Right forelimb (tissue), 1 donor: ENCODE results near the gene MACF1.

Source experiments
- DNase-seq: peaks from one replicate; pipeline ENCODE4 v3.0.0-alpha.2; 2018

MACF1 gene

GRCh38 chr1:39268906-39269305 is 64.4 kb downstream of the MACF1 start:
- no peak for DNase-seq

GRCh38 chr1:39269349-39269748 is 64.9 kb downstream of the MACF1 start:
- DNase-seq = no peak

- no peak for DNase-seq
These were observed 65.4 kb downstream of the MACF1 start for GRCh38 chr1:39269791-39270342.

- DNase-seq = no peak
These were observed 65.9 kb downstream of the MACF1 start for GRCh38 chr1:39270368-39270767.

- DNase-seq = no peak
These were observed 67.7 kb downstream of the MACF1 start for GRCh38 chr1:39272027-39272797.

GRCh38 chr1:39272798-39273469 is 68.4 kb downstream of the MACF1 start:
- no peak for DNase-seq

- no peak for DNase-seq
These were observed 71.5 kb downstream of the MACF1 start for GRCh38 chr1:39275836-39276507.

GRCh38 chr1:39277879-39278278 is 73.4 kb downstream of the MACF1 start:
- DNase-seq = no peak

GRCh38 chr1:39282537-39283216 is 78.2 kb downstream of the MACF1 start:
- DNase-seq = no peak

GRCh38 chr1:39283858-39284257 is 79.4 kb downstream of the MACF1 start:
- no peak for DNase-seq

GRCh38 chr1:39287541-39287940 is 83.0 kb downstream of the MACF1 start:
- no peak for DNase-seq

GRCh38 chr1:39288735-39289465 is 84.4 kb downstream of the MACF1 start:
- DNase-seq = no peak

GRCh38 chr1:39292401-39292800 is 87.9 kb downstream of the MACF1 start:
- no peak for DNase-seq

- DNase-seq = no peak
These were observed 89.0 kb downstream of the MACF1 start for GRCh38 chr1:39293375-39294070.

- no peak for DNase-seq
These were observed 90.0 kb downstream of the MACF1 start for GRCh38 chr1:39294531-39294930.

- DNase-seq = no peak
These were observed 91.4 kb downstream of the MACF1 start for GRCh38 chr1:39295901-39296300.

- DNase-seq = no peak
These were observed 93.1 kb downstream of the MACF1 start for GRCh38 chr1:39297551-39297950.

- no peak for DNase-seq
These were observed 97.1 kb downstream of the MACF1 start for GRCh38 chr1:39301606-39302005.

- no peak for DNase-seq
These were observed 101.1 kb downstream of the MACF1 start for GRCh38 chr1:39305555-39305954.

GRCh38 chr1:39310015-39310414 is 105.5 kb downstream of the MACF1 start:
- no peak for DNase-seq

GRCh38 chr1:39310691-39311090 is 106.2 kb downstream of the MACF1 start:
- no peak for DNase-seq

- no peak for DNase-seq
These were observed 112.6 kb downstream of the MACF1 start for GRCh38 chr1:39317111-39317510.
